ENCODE measurements around the gene CRYGC. TPM values are rescaled to one million over a fixed set of nuclear protein-coding genes. Genes with fewer than 3 reads are reported as not detected.

Gene CRYGC
- total and polyA plus RNA-seq, 2 of the 13 experiments (the other 11 are each of a cell fraction or from before 2014, with no cell fraction given): 0.20 to 0.27 TPM

- TF ChIP-seq ZGPAT (CRISPR knock-in tag; IDR thresholded peaks at IDR 0.05) (peak; percentile 88), RNF219 (CRISPR knock-in tag; IDR thresholded peaks at IDR 0.05) (no peak), DBP (CRISPR knock-in tag; IDR thresholded peaks at IDR 0.05; ENCODE audit: not compliant biosample characterization) (no peak), FUBP1 (CRISPR knock-in tag; IDR thresholded peaks at IDR 0.05; ENCODE audit: borderline replicate concordance) (no peak), HNF1A (IDR thresholded peaks at IDR 0.05; ENCODE audit: low read depth) (no peak; the same call in 1 of the 2 replicates), HNF1A (CRISPR knock-in tag; IDR thresholded peaks at IDR 0.05; ENCODE audit: borderline replicate concordance) (no peak), ZNF776 (CRISPR knock-in tag; IDR thresholded peaks at IDR 0.05) (no peak), ZFP62 (CRISPR knock-in tag; IDR thresholded peaks at IDR 0.05) (no peak), PHF21A (CRISPR knock-in tag; IDR thresholded peaks at IDR 0.05) (0 out of 2 replicates have a peak, but pooled peaks have one; percentile 31), ZNF329 (CRISPR knock-in tag; IDR thresholded peaks at IDR 0.05; ENCODE audit: low read depth) (no peak), FOXO1 (CRISPR knock-in tag; IDR thresholded peaks at IDR 0.05) (peak; percentile 91), ATF4 (CRISPR knock-in tag; IDR thresholded peaks at IDR 0.05) (peak in 1 of 2 experiments; percentile 38; a peak in 1 of 4 replicates), ZNF749 (CRISPR knock-in tag; IDR thresholded peaks at IDR 0.05; ENCODE audit: borderline replicate concordance) (no peak), ZSCAN20 (CRISPR knock-in tag; IDR thresholded peaks at IDR 0.05; ENCODE audit: borderline replicate concordance) (no peak), ZFYVE20 (CRISPR knock-in tag; IDR thresholded peaks at IDR 0.05; ENCODE audit: borderline replicate concordance, low read depth) (no peak), KLF13 (CRISPR knock-in tag; IDR thresholded peaks at IDR 0.05) (no peak)
Observed at GRCh38 chr2:208142925-208143799, 13.5 kb upstream of the CRYGC start (continued).

All from HepG2 (cell line).